Activated T-helper 17 cell treated with anti-CD3 and anti-CD28 coated beads, Interleukin-2, amount 50 U/mL, for 72 hours (primary cell): ENCODE results near the gene TMEM63C. TPM values are rescaled to one million over a fixed set of nuclear protein-coding genes. Genes with fewer than 3 reads are reported as not detected.
"Not testable (repeated sequence)": the region's sequence is repeated elsewhere in the genome, so short reads cannot be mapped to it uniquely, and the experiment has no call there.

Source experiments
- ATAC-seq: fragments of 150-1000 bp; cut with Tn5 transposase; replicated peaks from 2 replicates; pipeline ENCODE4 v1.10.0; 2021; ENCODE audit warnings: mild to moderate bottlenecking, moderate library complexity
- H3K27ac Mint-ChIP-seq: one replicate; pipeline ENCODE4 v1.8.0; 2022; ENCODE audit warnings: mixed read lengths
- H3K27me3 Mint-ChIP-seq: one replicate; pipeline ENCODE4 v1.8.0; 2022; ENCODE audit warnings: mixed read lengths
- H3K36me3 Mint-ChIP-seq: one replicate; pipeline ENCODE4 v1.8.0; 2022; ENCODE audit warnings: low read depth, mild to moderate bottlenecking, mixed read lengths
- H3K4me1 Mint-ChIP-seq: one replicate; pipeline ENCODE4 v1.8.0; 2022; ENCODE audit warnings: mixed read lengths
- H3K4me3 Mint-ChIP-seq: one replicate; pipeline ENCODE4 v1.8.0; 2022; ENCODE audit warnings: mild to moderate bottlenecking, mixed read lengths
- H3K9me3 Mint-ChIP-seq: one replicate; pipeline ENCODE4 v1.8.0; 2022; ENCODE audit warnings: mixed read lengths
- total RNA-seq, 2 donors: library from RNA; stranded (reverse); gene quantifications; one replicate each; pipeline ENCODE4 v1.2.3, GENCODE V29; 2022

TMEM63C gene
- total RNA-seq, 2 donors from 2014 or later: 0.04 to 0.64 TPM

DNA sequence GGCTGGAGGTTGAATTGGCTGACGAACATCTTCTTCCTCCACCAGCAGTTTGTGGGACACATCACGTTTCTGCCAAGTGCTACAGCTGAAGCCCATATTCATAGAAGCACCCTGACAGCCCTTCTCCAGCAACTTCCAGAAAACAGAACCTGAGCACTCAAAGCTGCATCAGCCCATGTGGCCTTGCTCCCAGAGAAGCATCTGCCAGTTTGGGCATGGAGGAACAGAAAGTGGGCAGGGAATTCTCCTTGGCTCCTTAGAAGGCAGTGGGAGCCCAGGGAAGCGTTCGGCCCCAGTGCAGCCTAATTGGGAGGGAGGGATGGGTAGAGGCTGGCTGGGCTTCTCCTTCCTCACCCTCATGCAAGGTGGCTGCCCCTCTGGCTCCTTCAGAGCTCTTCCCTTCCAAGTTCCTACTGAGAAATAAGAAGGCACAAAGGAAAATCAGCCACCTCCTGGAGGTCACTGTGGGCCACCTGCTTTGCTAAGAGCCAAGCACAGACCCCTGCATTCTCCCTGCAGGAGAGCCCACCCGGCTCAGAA, 93.5 kb downstream of the TMEM63C start:
- no peaks in the 10 kb centered on the region for H3K4me1 Mint-ChIP-seq
- no peak overlapping the region for H3K4me3 Mint-ChIP-seq
- H3K36me3 Mint-ChIP-seq: peaks cover 8% of the 10 kb centered on the region
- H3K27ac Mint-ChIP-seq: no peak overlapping the region
- no peak for ATAC-seq
- no peaks in the 10 kb centered on the region for H3K9me3 Mint-ChIP-seq
- peaks cover 12% of the 10 kb centered on the region for H3K27me3 Mint-ChIP-seq

DNA sequence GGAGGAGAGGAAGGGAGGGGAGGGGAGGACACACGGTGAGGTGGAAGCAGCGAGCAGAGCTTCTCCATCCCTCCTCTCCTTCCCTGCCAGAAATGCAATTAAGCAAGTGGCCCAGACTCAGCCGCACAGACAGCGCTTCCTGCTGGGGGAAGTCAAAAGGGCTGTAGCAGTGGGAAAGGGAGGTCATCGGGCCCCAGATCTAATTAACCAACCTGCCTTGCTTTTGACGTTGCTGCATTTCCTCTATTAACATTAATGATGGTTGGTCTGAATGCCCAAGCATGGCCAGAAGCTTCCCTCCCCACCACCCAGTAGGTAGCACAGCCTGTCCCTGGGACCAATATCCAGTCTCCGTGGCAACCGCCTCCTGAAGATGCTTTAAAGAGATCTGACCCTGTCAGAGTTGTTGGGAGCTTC, 94.0 kb downstream of the TMEM63C start:
- Mint-ChIP-seq H3K36me3 (peaks cover 8% of the 10 kb centered on the region), H3K4me1 (no peaks in the 10 kb centered on the region), H3K27ac (no peak overlapping the region), H3K27me3 (peaks cover 11% of the 10 kb centered on the region), H3K4me3 (no peak overlapping the region), H3K9me3 (no peaks in the 10 kb centered on the region)
- ATAC-seq: no peak

DNA sequence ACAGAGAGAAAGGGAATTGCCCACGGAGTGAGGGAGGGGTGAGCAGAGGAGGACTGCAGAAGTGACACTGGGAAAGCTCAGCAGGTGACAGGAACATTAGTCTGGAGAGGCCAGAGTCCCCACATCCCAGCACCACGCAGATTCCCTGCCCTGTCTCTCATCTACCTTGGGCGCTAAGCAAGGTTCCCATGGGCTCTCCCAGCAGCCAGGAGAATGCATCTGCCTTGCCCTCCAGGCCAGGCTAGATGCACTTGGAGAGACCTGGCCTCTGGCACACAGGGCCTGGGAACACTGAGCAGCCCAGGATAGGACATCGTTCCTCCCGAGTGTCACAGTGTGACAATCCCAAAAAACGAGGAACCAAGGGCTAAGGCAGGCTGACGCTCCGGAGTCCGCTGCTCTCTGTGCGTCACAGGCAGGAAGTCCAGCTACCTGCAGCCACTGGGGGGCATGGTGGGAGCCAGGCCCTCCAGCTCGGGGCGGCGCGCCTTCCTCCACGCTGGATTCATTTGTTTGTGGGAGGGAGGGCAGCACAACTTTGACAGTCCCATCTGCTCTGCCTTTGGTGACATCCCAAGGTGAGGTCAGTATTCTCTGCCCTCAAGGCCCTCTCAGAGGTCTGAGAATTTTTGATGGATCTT, 94.8 kb downstream of the TMEM63C start:
- Mint-ChIP-seq H3K36me3 (peaks cover 8% of the 10 kb centered on the region), H3K27me3 (peaks cover 8% of the 10 kb centered on the region), H3K27ac (no peak overlapping the region), H3K4me3 (no peak overlapping the region), H3K9me3 (no peaks in the 10 kb centered on the region), H3K4me1 (no peaks in the 10 kb centered on the region)
- ATAC-seq: no peak

DNA sequence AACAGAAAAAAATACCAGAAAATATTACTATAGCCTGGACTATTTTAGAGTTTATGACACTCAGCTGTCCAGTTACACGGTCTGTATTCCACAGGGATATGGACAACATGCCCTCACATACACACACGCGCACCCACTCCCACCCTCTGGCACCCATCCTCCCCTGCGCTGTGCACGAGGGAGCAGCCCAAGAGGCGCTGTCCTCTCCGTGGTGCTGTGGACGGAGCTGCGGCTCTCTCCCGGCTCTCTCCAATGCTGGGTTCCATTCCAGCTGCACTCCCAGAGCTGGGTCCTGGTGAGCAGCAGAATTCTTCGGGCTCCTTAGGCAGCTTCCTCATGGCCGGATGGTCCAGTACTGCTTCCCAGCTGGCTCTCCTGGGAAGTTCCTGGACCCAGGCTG, 95.4 kb downstream of the TMEM63C start:
- H3K9me3 Mint-ChIP-seq: no peaks in the 10 kb centered on the region
- ATAC-seq: no peak
- H3K4me3 Mint-ChIP-seq: no peak overlapping the region
- H3K27me3 Mint-ChIP-seq: peaks cover 4% of the 10 kb centered on the region
- H3K27ac Mint-ChIP-seq: no peak overlapping the region
- peaks cover 8% of the 10 kb centered on the region for H3K36me3 Mint-ChIP-seq
- H3K4me1 Mint-ChIP-seq: no peaks in the 10 kb centered on the region

DNA sequence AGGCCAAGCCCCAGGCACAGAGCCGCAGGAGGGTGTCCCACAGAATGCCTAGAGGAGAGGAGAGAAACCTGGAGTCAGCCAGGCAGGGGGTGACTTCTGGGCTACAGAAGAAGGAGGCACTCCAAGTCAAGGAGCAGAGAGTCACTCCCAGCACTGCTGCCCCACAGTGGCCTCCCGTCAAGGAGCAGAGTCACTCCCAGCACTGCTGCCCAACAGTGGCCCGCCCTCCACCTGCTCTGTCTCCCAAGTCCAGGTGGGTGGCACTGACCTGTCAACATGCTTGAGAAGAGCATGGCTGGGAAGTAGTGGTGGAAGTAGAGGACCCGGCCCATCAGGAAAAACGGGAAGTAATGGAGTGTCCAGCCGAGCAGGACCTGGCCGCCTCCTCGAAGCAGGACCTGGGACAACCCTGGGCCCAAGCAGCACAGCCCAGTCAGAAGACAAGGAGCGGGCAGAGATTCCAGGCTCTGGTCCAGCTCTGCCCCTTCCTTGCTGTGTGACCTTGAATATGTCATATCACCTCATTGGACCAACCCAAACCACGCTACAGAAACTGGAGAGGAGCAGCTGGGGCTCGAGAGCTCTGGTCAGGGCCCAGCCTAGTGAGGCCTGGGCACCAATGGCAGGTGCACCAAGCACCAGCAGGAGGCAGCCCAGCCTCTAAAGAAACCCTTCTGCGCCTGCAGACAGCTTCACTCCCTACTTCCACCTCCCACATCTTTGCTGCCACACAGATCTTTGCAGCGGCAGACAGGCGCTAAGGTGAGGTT, 97.0 kb downstream of the TMEM63C start:
- Mint-ChIP-seq H3K4me1 (no peaks in the 10 kb centered on the region), H3K4me3 (no peak overlapping the region), H3K9me3 (no peaks in the 10 kb centered on the region), H3K27me3 (no peaks in the 10 kb centered on the region), H3K27ac (no peak overlapping the region), H3K36me3 (peaks cover 13% of the 10 kb centered on the region)
- no peak for ATAC-seq

DNA sequence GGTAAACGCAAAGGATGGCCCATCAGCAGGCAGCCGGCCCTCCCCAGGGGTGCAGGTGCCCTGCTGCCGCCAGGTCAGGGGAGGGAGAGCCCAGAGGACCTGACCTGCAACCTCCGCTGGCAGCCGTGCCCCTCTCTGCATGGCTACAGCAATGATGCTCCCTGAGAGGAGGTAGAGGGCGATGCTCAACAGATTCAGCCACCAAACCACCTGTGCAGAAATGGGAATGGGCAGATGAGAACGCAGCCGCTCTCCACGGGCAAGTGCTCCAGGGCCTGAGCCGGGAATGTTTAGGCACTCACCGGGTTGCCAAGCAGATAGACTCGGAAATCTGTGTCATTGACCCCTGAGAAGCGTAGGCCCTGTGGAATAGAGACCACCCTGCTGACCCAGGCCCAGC, 98.1 kb downstream of the TMEM63C start:
- Mint-ChIP-seq H3K27me3 (no peaks in the 10 kb centered on the region), H3K9me3 (no peaks in the 10 kb centered on the region)

DNA sequence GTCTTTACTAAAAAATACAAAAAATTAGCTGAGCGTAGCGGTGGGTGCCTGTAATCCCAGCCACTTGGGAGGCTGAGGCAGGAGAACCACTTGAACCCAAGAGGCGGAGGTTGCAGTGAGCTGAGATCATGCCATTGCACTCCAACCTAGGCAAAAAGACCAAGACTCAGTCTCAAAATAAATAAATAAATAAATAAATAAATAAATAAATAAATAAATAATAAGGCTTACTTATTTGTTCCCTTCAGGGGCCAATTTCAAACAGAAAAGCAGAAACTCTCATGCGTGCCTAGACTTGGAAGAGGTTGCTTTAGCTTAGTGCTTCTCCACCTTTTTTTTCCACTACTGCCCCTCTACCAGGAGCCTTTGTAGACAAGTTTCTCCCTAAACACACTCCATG, 99.3 kb downstream of the TMEM63C start:
- H3K9me3 Mint-ChIP-seq, ATAC-seq, H3K27me3 Mint-ChIP-seq, H3K4me1 Mint-ChIP-seq, H3K27ac Mint-ChIP-seq, H3K4me3 Mint-ChIP-seq: not testable (repeated sequence)
- peaks cover 36% of the 10 kb centered on the region for H3K36me3 Mint-ChIP-seq

More for the DNA sequence above, 98.1 kb downstream of the TMEM63C start:
- no peak overlapping the region for H3K27ac Mint-ChIP-seq
- peaks cover 24% of the 10 kb centered on the region for H3K36me3 Mint-ChIP-seq
- H3K4me1 Mint-ChIP-seq: no peaks in the 10 kb centered on the region
- ATAC-seq: no peak
- H3K4me3 Mint-ChIP-seq: no peak overlapping the region

DNA sequence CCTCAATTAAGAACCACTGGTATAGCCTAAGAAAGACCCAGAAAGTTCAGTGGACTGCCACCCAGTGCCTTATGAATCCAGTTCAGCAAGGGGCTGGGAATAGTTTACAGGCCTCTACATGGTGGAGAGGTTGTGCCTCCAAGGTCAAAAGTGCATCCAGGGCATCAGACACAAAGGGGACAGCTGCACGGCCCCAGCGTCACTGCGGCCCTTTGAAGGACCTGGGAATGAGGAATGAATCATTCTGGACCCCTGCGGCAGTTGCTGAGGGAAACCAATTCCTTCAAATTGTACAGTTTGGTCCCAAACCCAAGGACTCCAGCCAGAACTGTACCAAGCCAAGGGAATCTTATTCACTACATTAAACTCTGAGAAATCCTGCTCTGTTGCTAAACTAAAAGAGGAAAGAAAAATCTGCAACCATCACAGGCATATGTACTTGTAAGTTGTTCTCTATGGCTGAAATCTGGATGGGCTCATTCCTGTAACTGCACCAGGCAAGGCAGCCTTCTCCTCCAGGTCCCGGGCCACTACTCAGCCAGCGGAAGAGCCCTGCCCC, 100.3 kb downstream of the TMEM63C start:
- H3K4me3 Mint-ChIP-seq: no peak overlapping the region
- H3K27me3 Mint-ChIP-seq: no peaks in the 10 kb centered on the region
- no peak for ATAC-seq
- H3K4me1 Mint-ChIP-seq: no peaks in the 10 kb centered on the region
- no peaks in the 10 kb centered on the region for H3K9me3 Mint-ChIP-seq
- H3K27ac Mint-ChIP-seq: no peak overlapping the region
- H3K36me3 Mint-ChIP-seq: peaks cover 46% of the 10 kb centered on the region

DNA sequence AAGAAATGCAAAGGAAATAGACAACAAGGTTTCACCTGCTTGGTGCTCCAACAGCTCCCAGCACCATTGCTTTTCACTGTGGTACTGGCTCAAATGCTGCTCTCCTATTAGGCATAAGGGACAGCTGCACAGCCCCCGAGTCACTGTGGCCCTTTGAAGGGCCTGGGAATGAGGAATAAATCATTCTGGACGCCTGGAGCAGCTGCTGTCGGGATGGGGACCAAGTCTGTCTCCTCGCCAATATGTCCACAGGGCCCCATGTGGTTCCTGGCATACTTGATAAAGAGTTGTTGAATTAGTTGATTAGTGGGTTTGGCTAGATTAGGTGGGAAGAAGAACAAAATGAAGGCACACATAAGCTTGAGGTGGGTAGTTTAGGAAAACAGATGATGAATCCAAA, 102.5 kb downstream of the TMEM63C start:
- Mint-ChIP-seq H3K4me1 (no peaks in the 10 kb centered on the region), H3K9me3 (no peaks in the 10 kb centered on the region), H3K4me3 (no peak overlapping the region), H3K36me3 (peaks cover 44% of the 10 kb centered on the region), H3K27ac (peak overlapping the region; percentile 2), H3K27me3 (no peaks in the 10 kb centered on the region)
- ATAC-seq: no peak

DNA sequence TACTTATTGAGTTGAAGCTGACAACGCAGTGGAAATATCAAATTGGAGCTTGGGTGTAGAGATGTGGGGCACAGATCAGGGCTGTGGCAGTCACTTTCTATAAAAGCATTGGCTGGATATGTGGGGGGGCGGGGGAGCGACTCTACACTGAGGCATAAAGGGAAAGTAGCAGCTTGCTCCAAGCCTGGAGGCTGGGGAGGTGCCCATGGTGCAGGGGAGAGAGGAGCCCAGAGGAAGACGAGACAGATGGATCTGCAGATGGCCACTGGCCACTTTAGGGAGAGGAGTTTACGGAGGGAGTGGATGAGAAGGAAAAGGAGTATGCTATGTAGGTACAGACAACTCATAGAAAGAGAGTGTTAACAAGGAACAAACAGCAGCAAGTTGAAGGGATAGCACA, 102.9 kb downstream of the TMEM63C start:
- Mint-ChIP-seq H3K27ac (peak overlapping the region; percentile 2), H3K4me1 (no peaks in the 10 kb centered on the region), H3K4me3 (no peak overlapping the region), H3K9me3 (no peaks in the 10 kb centered on the region), H3K27me3 (no peaks in the 10 kb centered on the region), H3K36me3 (peaks cover 40% of the 10 kb centered on the region)
- no peak for ATAC-seq

DNA sequence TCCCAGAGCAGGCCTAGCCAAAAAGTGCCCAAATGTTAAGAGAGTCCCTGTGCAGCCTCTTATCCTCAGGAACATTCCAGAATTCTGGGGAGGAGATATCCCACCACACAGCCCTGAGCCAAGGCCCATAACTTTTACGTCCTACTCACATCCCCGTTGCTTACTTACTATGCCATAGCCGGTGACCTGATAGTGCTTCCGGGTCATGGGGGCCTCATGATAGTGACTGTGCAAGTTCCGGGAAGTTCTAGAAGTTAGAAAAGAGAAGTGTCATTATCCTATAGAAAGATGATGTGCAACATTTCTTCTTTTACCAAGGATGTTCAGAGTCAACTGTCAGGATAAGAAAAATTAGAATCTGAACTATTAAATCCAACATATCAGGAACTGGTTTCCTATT, 105.0 kb downstream of the TMEM63C start:
- no peaks in the 10 kb centered on the region for H3K9me3 Mint-ChIP-seq
- no peak for ATAC-seq
- H3K27me3 Mint-ChIP-seq: no peaks in the 10 kb centered on the region
- peaks cover 39% of the 10 kb centered on the region for H3K36me3 Mint-ChIP-seq
- no peaks in the 10 kb centered on the region for H3K4me1 Mint-ChIP-seq
- H3K27ac Mint-ChIP-seq: no peak overlapping the region
- no peak overlapping the region for H3K4me3 Mint-ChIP-seq

DNA sequence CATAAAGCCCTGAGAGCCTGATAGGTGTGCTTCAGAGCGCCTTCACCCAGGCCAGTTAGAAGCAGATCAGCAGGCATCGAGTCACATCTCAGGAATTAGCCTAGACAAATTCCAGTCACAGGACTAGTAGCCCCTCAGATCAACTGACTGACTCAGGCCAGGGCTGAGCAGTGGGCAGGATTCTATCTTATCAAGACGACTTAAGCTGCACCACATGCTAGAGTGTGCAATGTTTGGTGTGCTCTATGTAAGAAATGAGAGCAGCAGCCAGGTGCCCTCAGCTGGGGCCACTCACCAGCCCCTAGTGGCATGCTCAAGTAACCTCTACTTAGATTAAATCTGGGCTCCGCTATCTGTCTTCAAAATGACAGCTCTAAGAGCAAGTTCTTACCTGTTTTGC, 109.1 kb downstream of the TMEM63C start:
- no peaks in the 10 kb centered on the region for H3K9me3 Mint-ChIP-seq
- H3K36me3 Mint-ChIP-seq: peaks cover 13% of the 10 kb centered on the region
- no peak overlapping the region for H3K27ac Mint-ChIP-seq
- H3K4me3 Mint-ChIP-seq: no peak overlapping the region
- ATAC-seq: no peak
- H3K27me3 Mint-ChIP-seq: no peaks in the 10 kb centered on the region
- no peaks in the 10 kb centered on the region for H3K4me1 Mint-ChIP-seq

DNA sequence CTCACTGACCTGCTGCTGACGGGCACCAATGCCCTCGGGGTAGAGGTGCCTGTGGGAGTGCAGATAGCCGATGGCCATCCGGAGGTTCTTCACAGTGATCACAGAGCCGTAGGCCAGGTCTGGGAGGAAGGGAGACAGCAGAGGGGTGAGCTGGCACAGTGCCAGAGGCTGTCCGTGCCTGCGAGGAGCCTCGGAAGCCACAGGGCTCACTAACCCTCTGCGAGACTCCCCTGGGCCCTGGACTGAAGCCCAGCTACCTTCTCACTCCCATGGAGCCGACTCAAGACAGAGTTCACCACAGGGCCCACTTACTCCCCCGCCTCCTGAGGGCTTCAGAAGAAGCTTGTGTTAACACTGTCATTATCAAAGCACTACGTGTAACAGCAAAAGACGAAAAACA, 114.6 kb downstream of the TMEM63C start:
- H3K4me1 Mint-ChIP-seq: no peaks in the 10 kb centered on the region
- no peak for ATAC-seq

DNA sequence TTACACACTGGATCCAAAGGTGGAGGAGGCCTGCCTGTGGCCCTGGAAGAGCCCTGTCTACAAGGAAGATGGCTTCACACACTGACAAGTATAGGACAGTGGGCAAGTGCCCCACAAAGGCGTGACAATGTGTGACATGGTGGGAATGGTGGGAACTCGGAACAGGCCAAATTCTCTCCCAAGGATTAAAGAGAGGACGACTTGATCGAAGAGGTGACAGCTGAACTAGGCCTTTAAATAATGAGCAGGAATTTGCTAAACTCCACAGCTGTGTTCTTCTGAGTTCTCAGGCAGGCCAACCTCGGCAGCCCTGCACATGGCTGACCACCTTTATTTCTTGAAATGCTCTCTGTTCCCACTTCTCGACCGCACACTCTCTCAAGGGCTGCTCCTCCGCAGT, 115.3 kb downstream of the TMEM63C start:
- Mint-ChIP-seq H3K4me3 (no peak overlapping the region), H3K27me3 (no peaks in the 10 kb centered on the region), H3K9me3 (no peaks in the 10 kb centered on the region), H3K27ac (peak overlapping the region; percentile 44), H3K4me1 (no peaks in the 10 kb centered on the region), H3K36me3 (peaks cover 14% of the 10 kb centered on the region)
- ATAC-seq: no peak

More for the DNA sequence above, 114.6 kb downstream of the TMEM63C start:
- Mint-ChIP-seq H3K27ac (no peak overlapping the region), H3K9me3 (no peaks in the 10 kb centered on the region), H3K27me3 (no peaks in the 10 kb centered on the region), H3K36me3 (peaks cover 14% of the 10 kb centered on the region), H3K4me3 (no peak overlapping the region)

DNA sequence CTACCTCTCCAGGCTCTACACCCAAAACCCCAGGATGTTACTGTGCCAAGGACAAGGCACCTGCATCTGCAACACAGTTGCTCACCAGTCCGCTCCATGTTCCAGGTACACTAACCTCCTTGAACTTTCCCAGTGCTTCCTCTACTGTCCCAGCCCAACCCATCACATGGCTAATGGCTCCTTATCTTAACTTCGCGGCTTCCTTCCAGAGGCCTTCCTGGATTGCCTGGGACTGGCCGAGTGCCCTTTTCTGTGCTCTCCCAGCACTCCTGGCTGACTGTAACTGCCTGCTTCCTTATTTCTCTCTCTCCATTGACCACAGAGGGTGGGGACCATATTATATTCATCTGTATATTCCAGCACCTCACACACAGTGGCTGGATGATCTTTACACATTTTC, 118.2 kb downstream of the TMEM63C start:
- H3K27me3 Mint-ChIP-seq: no peaks in the 10 kb centered on the region
- no peak overlapping the region for H3K4me3 Mint-ChIP-seq
- no peak overlapping the region for H3K27ac Mint-ChIP-seq
- peaks cover 22% of the 10 kb centered on the region for H3K36me3 Mint-ChIP-seq
- no peaks in the 10 kb centered on the region for H3K9me3 Mint-ChIP-seq
- no peak for ATAC-seq
- peaks cover 17% of the 10 kb centered on the region for H3K4me1 Mint-ChIP-seq
